MM.1S (cell line): ENCODE measurements around the gene MAPK11.
A peak's percentile ranks its signal among the peaks of the same experiment; 100 is the strongest.

Experiments used
- DNase-seq: peaks from one replicate; pipeline ENCODE4 v3.0.0-alpha.2; 2015
- H2AFZ ChIP-seq: fragments of 300-600 bp; sonication (generic); 2 replicates; pipeline ENCODE4 v1.6.0; 2016; ENCODE audit warnings: antibody characterized with exemption, low read length
- H3F3A ChIP-seq: fragments of 300-600 bp; sonication (generic); 2 replicates; pipeline ENCODE4 v1.6.1; 2016; ENCODE audit warnings: mild to moderate bottlenecking, antibody characterized with exemption, low read length, moderate library complexity, mixed read lengths; ENCODE audit not compliant: insufficient read depth
- H3K27ac ChIP-seq: fragments of 300-600 bp; sonication (generic); 2 replicates; pipeline ENCODE4 v1.5.1; 2016; ENCODE audit warnings: mild to moderate bottlenecking, low read length
- H3K27me3 ChIP-seq: fragments of 300-600 bp; sonication (generic); replicated peaks from 2 replicates; pipeline ENCODE4 v1.6.0; 2016; ENCODE audit warnings: low read length; ENCODE audit not compliant: insufficient read depth
- H3K36me3 ChIP-seq: fragments of 300-600 bp; sonication (generic); replicated peaks from 2 replicates; pipeline ENCODE4 v1.6.1; 2016; ENCODE audit warnings: mild to moderate bottlenecking, low read length, mixed read lengths; ENCODE audit not compliant: insufficient read depth
- H3K4me1 ChIP-seq: fragments of 300-600 bp; sonication (generic); 2 replicates; pipeline ENCODE4 v1.6.1; 2016; ENCODE audit warnings: low read length, mixed read lengths
- H3K4me2 ChIP-seq: fragments of 300-600 bp; sonication (generic); 2 replicates; pipeline ENCODE4 v1.6.0; 2016; ENCODE audit warnings: low read depth, low read length
- H3K4me3 ChIP-seq: fragments of 300-600 bp; sonication (generic); 2 replicates; pipeline ENCODE4 v1.5.1; 2016; ENCODE audit warnings: low read length, mixed read lengths
- H3K79me2 ChIP-seq: fragments of 300-600 bp; sonication (generic); 2 replicates; pipeline ENCODE4 v1.6.1; 2016; ENCODE audit warnings: mixed run types, low read length, mixed read lengths
- H3K9ac ChIP-seq: fragments of 300-600 bp; sonication (generic); 2 replicates; pipeline ENCODE4 v1.6.1; 2016; ENCODE audit warnings: low read length, mixed read lengths
- H3K9me2 ChIP-seq: fragments of 300-600 bp; sonication (generic); replicated peaks from 2 replicates; pipeline ENCODE4 v1.6.1; 2016; ENCODE audit warnings: mild to moderate bottlenecking, low read length, mixed read lengths; ENCODE audit not compliant: insufficient read depth
- H3K9me3 ChIP-seq: fragments of 300-600 bp; sonication (generic); replicated peaks from 2 replicates; pipeline ENCODE4 v1.6.1; 2016; ENCODE audit warnings: mild to moderate bottlenecking, low read length, mixed read lengths; ENCODE audit not compliant: insufficient read depth
- H4K20me1 ChIP-seq: fragments of 300-600 bp; sonication (generic); 2 replicates; pipeline ENCODE4 v1.6.1; 2016; ENCODE audit warnings: mild to moderate bottlenecking, low read length, moderate library complexity, mixed read lengths; ENCODE audit not compliant: insufficient read depth
- CTCF ChIP-seq: fragments of 300-600 bp; sonication (generic); IDR thresholded peaks from 2 replicates; pipeline ENCODE4 v1.5.1; 2016; ENCODE audit warnings: antibody characterized with exemption, low read length, mixed read lengths
- EZH2 ChIP-seq: fragments of 300-600 bp; sonication (generic); optimal IDR thresholded peaks from 2 replicates; pipeline ENCODE3; 2017; ENCODE audit warnings: low read depth, mild to moderate bottlenecking, antibody characterized with exemption, low read length, mixed read lengths
- EZH2phosphoT487 ChIP-seq: fragments of 300-600 bp; sonication (generic); IDR thresholded peaks from 2 replicates; pipeline ENCODE4 v1.6.1; 2018; ENCODE audit warnings: antibody characterized with exemption, low read length

MAPK11 gene

GRCh38 chr22:50309601-50309991 is 39.4 kb upstream of the MAPK11 start:
- H3K27me3 ChIP-seq, result no peaks in the 10 kb centered on the region
- peaks cover 35% of the 10 kb centered on the region for H3K79me2 ChIP-seq
- no peaks in the 10 kb centered on the region for H3K36me3 ChIP-seq
- no peaks in the 10 kb centered on the region for H4K20me1 ChIP-seq
- no peak overlapping the region for H3K4me3 ChIP-seq
- no peak overlapping the region for H3K9ac ChIP-seq
- DNase-seq, result no peak
- no peak for TF ChIP-seq EZH2
- no peak for TF ChIP-seq CTCF
- no peak for TF ChIP-seq EZH2phosphoT487
- no peak overlapping the region for H3K4me2 ChIP-seq
- peaks cover 22% of the 10 kb centered on the region for H3K4me1 ChIP-seq
- no peak overlapping the region for H2AFZ ChIP-seq
- no peak overlapping the region for H3K27ac ChIP-seq
- no peaks in the 10 kb centered on the region for H3K9me2 ChIP-seq
- peaks cover 10% of the 10 kb centered on the region for H3F3A ChIP-seq
- H3K9me3 ChIP-seq, result no peaks in the 10 kb centered on the region

GRCh38 chr22:50308986-50309600 is 38.9 kb upstream of the MAPK11 start:
- Histone ChIP-seq H3K36me3 (no peaks in the 10 kb centered on the region), H4K20me1 (no peaks in the 10 kb centered on the region), H3K4me2 (peak overlapping the region; percentile 53), H3K27me3 (no peaks in the 10 kb centered on the region), H3F3A (peaks cover 9% of the 10 kb centered on the region), H3K4me1 (peaks cover 22% of the 10 kb centered on the region), H3K9me2 (no peaks in the 10 kb centered on the region), H2AFZ (no peak overlapping the region), H3K9me3 (no peaks in the 10 kb centered on the region), H3K4me3 (no peak overlapping the region), H3K27ac (peak overlapping the region; percentile 55; the same call in 1 of the 2 replicates), H3K79me2 (peaks cover 36% of the 10 kb centered on the region), H3K9ac (peak overlapping the region; percentile 17; the same call in 1 of the 2 replicates)
- no peak for DNase-seq
- TF ChIP-seq CTCF (no peak), EZH2 (no peak), EZH2phosphoT487 (no peak)

GRCh38 chr22:50308597-50308935 is 38.4 kb upstream of the MAPK11 start:
- no peak for DNase-seq
- Histone ChIP-seq H3K9ac (peak overlapping the region; percentile 17; the same call in 1 of the 2 replicates), H2AFZ (no peak overlapping the region), H3K4me1 (peaks cover 22% of the 10 kb centered on the region), H3K27me3 (no peaks in the 10 kb centered on the region), H3F3A (peaks cover 9% of the 10 kb centered on the region), H3K9me3 (no peaks in the 10 kb centered on the region), H3K4me2 (peak overlapping the region; percentile 53), H3K79me2 (peaks cover 33% of the 10 kb centered on the region), H4K20me1 (no peaks in the 10 kb centered on the region), H3K36me3 (no peaks in the 10 kb centered on the region), H3K27ac (peak overlapping the region; percentile 55; the same call in 1 of the 2 replicates), H3K9me2 (no peaks in the 10 kb centered on the region), H3K4me3 (no peak overlapping the region)
- TF ChIP-seq CTCF (no peak), EZH2phosphoT487 (no peak), EZH2 (no peak)
